CD4-positive, alpha-beta T cell treated with Interleukin-12 subunit alpha and Interleukin-12 subunit beta, for 1 hour (primary cell): ENCODE data around the gene OR8A1.
"Not testable (repeated sequence)": the region's sequence is repeated elsewhere in the genome, so short reads cannot be mapped to it uniquely, and the experiment has no call there.

Source experiments
- DNase-seq: peaks from one replicate; pipeline ENCODE4 v3.0.0-alpha.2; 2020

OR8A1 gene

DNA sequence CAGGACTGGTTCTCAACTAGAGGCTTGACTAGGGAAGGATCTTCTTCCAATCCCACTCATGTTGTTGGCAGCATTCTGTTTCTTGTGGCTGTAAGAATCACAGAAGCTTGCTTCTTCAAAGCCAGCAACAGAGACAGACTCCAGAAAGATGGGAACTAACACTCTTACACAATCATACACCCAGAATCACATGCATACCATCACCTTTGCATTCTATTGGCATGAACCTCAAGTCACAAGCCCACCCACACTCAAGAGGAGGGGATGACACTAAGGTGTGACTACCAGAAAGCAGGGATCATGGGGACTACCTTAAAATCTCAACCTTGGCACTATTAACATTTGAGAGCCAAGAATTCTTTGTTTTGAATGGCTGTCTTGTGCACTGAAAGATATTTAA is 27.8 kb downstream of the OR8A1 start:
- DNase-seq: no peak

DNA sequence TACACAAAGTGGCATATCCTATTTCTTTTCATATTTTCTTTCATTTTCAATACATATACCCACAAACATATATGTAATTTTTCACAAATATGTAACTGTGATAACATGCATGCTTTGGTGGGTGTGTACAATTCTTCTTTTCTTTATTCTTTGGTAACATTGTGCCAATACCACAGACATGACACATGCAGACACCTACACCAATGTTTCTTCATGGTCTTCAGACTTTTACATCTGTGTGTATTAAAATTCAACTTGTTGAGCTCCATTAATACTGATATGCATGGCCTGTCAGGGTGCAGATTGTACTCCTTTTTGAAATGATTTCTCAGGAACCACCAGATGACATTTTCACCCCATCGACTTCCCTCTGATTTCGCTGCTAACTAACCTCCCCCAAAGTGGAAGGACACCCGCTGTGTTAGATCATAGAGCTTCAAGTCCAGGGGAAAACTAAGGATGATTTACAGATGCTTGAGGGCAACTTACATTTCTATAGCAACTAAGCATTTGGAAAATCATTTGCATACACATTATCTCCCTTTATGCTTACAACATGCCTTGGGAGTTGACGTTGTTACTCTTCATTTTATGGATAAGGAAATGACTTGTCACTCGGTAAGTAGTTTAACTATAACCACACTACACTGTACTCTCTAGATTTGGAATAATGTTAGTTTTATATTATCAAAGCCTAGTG is 31.0 kb downstream of the OR8A1 start:
- no peak for DNase-seq

DNA sequence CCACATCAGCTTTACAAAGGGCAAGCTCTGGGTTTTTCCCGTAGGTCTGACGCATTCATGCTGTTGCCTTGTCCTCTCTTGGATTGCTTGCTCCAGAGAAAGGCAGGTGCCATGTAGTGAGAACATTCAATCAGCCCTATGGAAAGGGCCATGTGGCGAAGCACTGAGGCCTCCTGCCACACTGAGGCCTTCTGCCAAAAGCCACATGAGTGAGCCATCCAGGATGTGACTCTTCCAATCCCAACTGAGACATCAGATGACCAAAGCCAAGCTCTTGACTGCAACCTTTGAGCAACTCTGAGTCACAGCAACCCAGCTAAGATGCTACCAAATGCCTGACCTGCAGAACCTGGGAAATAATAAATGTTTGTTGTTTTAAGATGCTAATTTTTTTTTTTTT is 32.4 kb downstream of the OR8A1 start:
- no peak for DNase-seq

DNA sequence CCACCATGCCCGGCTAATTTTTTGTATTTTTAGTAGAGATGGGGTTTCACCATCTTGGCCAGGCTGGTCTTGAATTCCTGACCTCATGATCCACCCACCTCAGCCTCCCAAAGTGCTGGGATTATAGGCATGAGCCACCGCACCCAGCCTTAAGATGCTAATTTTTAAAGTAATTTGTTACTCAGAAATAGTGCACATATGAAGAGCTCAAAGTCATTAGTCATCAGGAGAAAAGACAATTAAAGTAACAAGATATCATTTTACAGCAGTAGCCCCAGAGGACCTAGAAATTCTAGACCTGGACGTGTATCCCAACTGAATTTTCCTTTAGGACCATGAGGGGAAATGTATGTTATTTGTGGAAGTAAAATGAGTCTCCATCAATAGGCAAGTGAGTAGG is 32.9 kb downstream of the OR8A1 start:
- DNase-seq: not testable (repeated sequence)

DNA sequence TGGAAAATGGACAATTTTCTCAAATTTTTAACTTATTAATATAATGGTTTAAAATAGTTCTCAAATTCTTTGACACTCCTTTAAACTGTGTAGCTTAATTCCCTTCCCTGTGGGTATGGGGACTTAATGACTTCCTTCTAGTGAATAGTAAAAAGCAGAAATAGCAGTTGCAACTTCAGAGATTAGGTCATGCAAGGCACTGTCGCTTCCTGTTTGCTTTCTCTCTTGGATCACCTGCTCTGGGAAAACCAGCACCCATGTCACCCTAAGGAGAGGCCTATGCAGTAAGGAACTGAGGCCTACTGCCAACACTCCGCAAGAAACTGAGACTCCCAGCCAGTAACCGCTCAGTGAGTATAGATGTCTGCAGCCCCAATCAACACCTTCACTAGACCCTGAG is 35.9 kb downstream of the OR8A1 start:
- no peak for DNase-seq

DNA sequence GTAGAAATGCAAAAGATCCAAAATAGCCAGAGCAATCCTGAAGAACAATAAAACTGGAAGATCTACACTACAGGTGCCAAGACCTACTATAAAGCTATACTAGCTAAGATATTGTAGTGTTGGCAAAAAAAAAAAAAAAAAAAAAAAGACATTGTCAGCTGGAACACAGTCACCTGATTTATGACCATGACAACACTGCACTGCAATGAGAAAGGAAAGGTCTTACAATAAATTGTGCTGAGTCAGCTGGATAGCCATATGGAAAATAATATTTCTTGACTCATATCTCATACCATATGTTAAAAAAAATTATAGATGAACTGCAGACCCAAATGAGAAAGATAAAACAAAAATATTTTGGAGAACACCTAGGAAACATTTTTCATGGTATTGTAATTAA is 38.4 kb downstream of the OR8A1 start:
- DNase-seq: no peak

DNA sequence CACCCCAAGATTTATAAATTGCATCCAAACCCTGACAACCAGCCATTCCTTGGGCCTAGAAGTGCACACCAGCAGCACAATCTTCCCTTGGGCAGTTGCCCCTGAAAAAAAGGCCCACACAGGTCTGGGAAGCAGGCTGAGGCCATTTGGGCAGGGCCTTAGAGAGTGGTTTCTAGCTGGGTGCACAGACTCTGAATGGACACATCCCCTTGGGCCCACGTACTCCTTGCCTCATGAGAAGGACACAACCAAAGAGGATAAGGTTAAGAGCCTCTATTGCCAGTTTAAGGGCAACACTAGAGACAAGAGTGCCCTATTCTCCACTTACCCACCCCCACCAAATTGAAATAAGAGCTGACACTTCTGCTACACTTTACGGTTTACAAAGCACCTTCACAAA is 40.5 kb downstream of the OR8A1 start:
- DNase-seq: no peak

DNA sequence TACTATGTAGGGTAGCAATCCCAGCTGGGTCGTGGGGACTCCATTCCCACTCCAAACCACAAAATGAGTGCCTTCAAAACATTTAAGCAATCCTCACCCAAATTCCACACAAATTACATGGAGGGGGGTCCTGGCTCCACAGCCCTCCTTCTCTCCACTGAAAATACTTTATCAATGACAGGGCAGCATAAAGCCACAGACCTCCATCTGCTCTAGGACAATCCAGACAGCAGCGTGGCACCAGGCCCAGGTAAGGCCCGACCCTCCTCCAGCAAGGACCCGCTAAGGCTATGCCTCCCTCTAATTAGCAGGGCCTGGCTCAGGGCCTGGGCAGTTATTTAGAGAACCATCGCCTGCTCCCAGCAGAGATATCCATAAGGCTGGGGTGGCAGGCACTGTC is 41.3 kb downstream of the OR8A1 start, which contains the start of gene PANX3:
PANX3 (plus strand) TSS at position 365 of the 400 bp plus-strand sequence. CDS start 129 bp downstream, outside the sequence.
- no peak for DNase-seq

DNA sequence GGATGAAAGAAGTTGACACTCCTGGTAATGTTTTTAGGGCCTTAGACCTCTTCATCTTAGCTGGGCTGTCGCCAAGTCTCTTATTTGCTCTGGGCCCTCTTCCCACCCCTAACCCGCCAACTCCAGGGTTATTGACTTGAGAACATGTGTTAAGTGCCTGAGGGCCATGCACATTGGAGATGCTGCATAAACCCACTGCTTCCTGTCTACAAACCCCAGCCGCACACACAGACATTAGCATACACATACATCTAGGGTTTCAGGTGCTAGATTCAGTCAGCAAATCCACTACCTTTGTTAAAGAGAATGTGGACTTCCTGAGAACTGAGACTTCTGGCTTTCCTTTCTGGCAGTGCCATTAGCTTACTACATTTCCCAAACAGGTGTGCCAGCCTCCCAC is 42.2 kb downstream of the OR8A1 start:
- no peak for DNase-seq

DNA sequence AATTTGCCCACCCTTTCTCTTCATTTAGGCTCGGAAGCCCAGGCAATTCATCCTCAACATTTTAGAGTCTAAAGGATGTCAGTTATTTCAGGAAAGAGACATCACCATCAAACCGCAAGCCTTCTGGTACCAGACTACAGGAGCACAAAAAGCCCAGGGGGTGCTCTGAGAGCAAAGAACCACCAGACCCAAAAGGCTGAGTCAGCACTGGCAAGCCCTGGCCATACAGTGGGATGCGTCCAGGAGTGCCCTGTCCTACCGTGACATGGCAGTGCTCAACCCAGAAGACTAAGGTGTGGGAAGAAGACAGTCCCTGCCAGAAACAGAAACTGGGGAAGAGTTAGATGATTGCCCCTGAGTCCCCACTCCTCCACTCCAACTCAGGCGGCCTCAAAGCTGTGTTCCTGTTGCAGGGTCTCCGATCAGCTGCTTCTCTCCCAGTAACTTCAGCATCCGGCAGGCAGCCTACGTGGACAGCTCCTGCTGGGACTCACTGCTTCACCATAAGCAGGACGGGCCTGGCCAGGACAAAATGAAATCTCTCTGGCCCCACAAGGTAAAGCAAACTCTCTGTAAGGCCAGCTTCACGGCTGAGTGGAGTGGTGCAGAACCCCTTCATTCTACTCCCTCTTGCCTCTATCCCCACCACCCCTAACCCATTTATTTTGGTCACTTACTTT is 42.9 kb downstream of the OR8A1 start:
- no peak for DNase-seq

DNA sequence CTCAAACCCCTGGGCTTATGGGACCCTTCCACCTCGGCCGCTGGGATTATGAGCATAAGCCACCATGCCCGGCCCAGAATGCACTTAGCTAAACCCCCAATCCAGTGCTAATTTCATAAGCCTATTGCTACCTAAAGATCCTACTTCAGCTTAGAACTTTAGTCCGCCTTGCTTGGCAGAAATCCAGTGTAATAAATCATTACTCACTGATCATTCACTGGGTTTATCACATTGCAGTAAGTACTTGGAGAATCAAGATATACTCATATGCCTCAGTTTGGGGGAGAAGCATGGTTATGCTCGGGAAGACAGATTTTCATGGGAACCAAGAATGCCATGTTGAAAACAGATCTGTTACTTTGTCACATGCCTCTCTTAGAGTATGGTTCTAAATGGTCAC is 49.1 kb downstream of the OR8A1 start:
- no peak for DNase-seq
